Heart right ventricle (tissue), 16 donors: Measurements from ENCODE around the gene EHMT1. TPM values are rescaled to one million over a fixed set of nuclear protein-coding genes. Genes with fewer than 3 reads are reported as not detected.

ENCODE experiments used
- ATAC-seq, 8 donors: fragments of 200-7000 bp; cut with Tn5 transposase; one replicate each; pipeline ENCODE4 v1.9.1; 2020; ENCODE audit warnings: mild to moderate bottlenecking in 8 of 8, moderate library complexity in 8 of 8, moderate number of reproducible peaks in 1 of 8
- DNase-seq, 2 donors: peaks; one replicate each; pipeline ENCODE4 v3.0.0-alpha.2; 2020
- H3K27ac ChIP-seq, 10 donors: fragments of 200-600 bp; sonication (generic) in 2 of 10; one replicate each; pipeline versions ENCODE4 v1.5.0 to v1.8.0; 2020 to 2022; ENCODE audit warnings: mild to moderate bottlenecking in 3 of 10
- H3K27me3 ChIP-seq, 7 donors: fragments of 200-600 bp; one replicate each; pipeline ENCODE4 v1.8.0; 2021 to 2022; ENCODE audit warnings: mild to moderate bottlenecking in 2 of 7
- H3K36me3 ChIP-seq, 9 donors: fragments of 200-600 bp; sonication (generic) in 1 of 9; one replicate each; pipeline versions ENCODE4 v1.5.0 to v1.8.0; 2020 to 2022; ENCODE audit warnings: mild to moderate bottlenecking in 2 of 9
- H3K4me1 ChIP-seq, 9 donors: fragments of 200-600 bp; sonication (generic) in 1 of 9; one replicate each; pipeline versions ENCODE4 v1.5.0 to v1.8.0; 2020 to 2022; ENCODE audit warnings: mild to moderate bottlenecking in 4 of 9
- H3K4me3 ChIP-seq, 10 donors: fragments of 200-600 bp; sonication (generic) in 2 of 10; one replicate each; pipeline versions ENCODE4 v1.5.0 to v1.8.0; 2020 to 2022; ENCODE audit warnings: mild to moderate bottlenecking in 7 of 10, moderate library complexity in 2 of 10
- H3K9me3 ChIP-seq, 11 donors: fragments of 200-600 bp in 10 of 11; sonication (generic) in 2 of 11; one replicate each; pipeline versions ENCODE4 v1.5.0 to v1.8.0; 2013 to 2022; ENCODE audit warnings: mild to moderate bottlenecking in 2 of 11, control low read depth in 1 of 11, moderate library complexity in 1 of 11
- CTCF ChIP-seq, 9 donors: fragments of 200-600 bp; sonication (generic) in 2 of 9; IDR thresholded peaks; one replicate each; pipeline versions ENCODE4 v1.5.0 to v1.8.0; 2021 to 2022; ENCODE audit warnings: antibody characterized with exemption in 9 of 9, mild to moderate bottlenecking in 5 of 9, moderate library complexity in 1 of 9
- WGBS, 2 donors: extraction: QIAGEN DNeasy Blood & Tissue Kit; methylation state at CpG; one replicate each; pipeline ENCODE4 v1.1.7; 2013; ENCODE audit warnings: inconsistent platforms in 1 of 2; 5-methylcytosine and 5-hydroxymethylcytosine counted together
- intact Hi-C, 10 donors: fragments of 100-400 bp; cut with DNase I; formaldehyde crosslinking; loops; one replicate each; pipeline versions ENCODE4 v1.11.1 to v1.14.2; 2022
- polyA plus RNA-seq, 2 donors: library from polyadenylated mRNA; stranded (reverse); fragments of 200-250 nt; gene quantifications; one replicate each; pipeline ENCODE4 v1.2.3, GENCODE V29; 2013
- total RNA-seq, 10 donors: library from RNA; stranded (reverse); fragmentation: NEBNext Ultra II Directional in 3 of 10; extraction: Animal tissue kit (Norgen Biotek cat#: 25700) in 3 of 10; gene quantifications; one replicate each; pipeline versions ENCODE4 v1.2.1 to v1.2.4, GENCODE V29; 2021 to 2023
- donor health status: Arrhythmogenic right ventricular cardiomyopathy.
- donor health status: ischemic (EF 13 %, LVEDD 7.1; RV severe dilation, severe dysfunction).
- donor health status: healthy with polysubstance abuse.
- donor health status: DM: no; HTN: yes; CAD: no.
- donor health status: DM: no; HTN: no; CAD: no.
- donor health status: ischemic (EF 25% LVEDD 6.9; RV normal size, moderate dysfunction).
- donor health status: ischemic (EF 25% LVEDD 5.7; RV mildly dilated, moderate dysfunction).
- donor health status: healthy.
- donor health status: DM: yes; HTN: yes; CAD: no.
- donor health status: Ischemic cardiomyopathy.
- donor health status: ischemic (EF 35%, LVEDD 5.7; RV mildly dilated, moderate dysfunction).
- donor health status: nonischemic (EF 11% LVEDD 7.7; RV severe dilation, severe dysfunction).
- donor health status: DM: yes; HTN: yes; CAD: no.
- donor health status: PGD.
- donor health status: ischemic (EF 29% LVEDD 5.4; RV normal size, mild dysfunction).
- donor health status: nonischemic (EF 23%, LVEDD 6.1; RV moderate dilation, normal function).

Gene EHMT1
- total and polyA plus RNA-seq, 12 donors: 19.6 to 45.1 (median 31.1) TPM

- DNase-seq (no peak), ATAC-seq (peak in 2 of 8 donors; percentile 37 to 38)
- Histone ChIP-seq H3K4me1 (peaks cover 9 to 61% (median 48%) of the 10 kb centered on the region in 9 donors), H3K9me3 (no peaks in the 10 kb centered on the region), H3K4me3 (no peak overlapping the region), H3K27me3 (no peaks in the 10 kb centered on the region), H3K27ac (no peak overlapping the region), H3K36me3 (no peaks in the 10 kb centered on the region)
- WGBS, 2 donors: 87 to 90% methylated on average over 16 of the region's 16 CpGs
- TF ChIP-seq CTCF (IDR thresholded peaks at IDR 0.05): no peak
- intact Hi-C loops: no loop called here
These were observed 71.1 kb downstream of the EHMT1 start for GRCh38 chr9:137689745-137690529.

GRCh38 chr9:137690930-137691645 is 72.3 kb downstream of the EHMT1 start:
- no peaks in the 10 kb centered on the region for H3K9me3 ChIP-seq
- no peak overlapping the region for H3K4me3 ChIP-seq
- no peak for TF ChIP-seq CTCF (IDR thresholded peaks at IDR 0.05)
- 83 to 85% methylated on average over 6 of the region's 6 CpGs for whole genome bisulfite sequencing, 2 donors
- H3K27ac ChIP-seq: peak overlapping the region in 2 of 10 donors; percentile 1 to 37
- peaks cover 15 to 66% (median 58%) of the 10 kb centered on the region in 9 donors for H3K4me1 ChIP-seq
- ATAC-seq (peak in 3 of 8 donors; percentile 29 to 46 (median 35)), DNase-seq (no peak)
- H3K36me3 ChIP-seq: no peaks in the 10 kb centered on the region
- H3K27me3 ChIP-seq: no peaks in the 10 kb centered on the region
- intact Hi-C loops: no loop called here

DNA sequence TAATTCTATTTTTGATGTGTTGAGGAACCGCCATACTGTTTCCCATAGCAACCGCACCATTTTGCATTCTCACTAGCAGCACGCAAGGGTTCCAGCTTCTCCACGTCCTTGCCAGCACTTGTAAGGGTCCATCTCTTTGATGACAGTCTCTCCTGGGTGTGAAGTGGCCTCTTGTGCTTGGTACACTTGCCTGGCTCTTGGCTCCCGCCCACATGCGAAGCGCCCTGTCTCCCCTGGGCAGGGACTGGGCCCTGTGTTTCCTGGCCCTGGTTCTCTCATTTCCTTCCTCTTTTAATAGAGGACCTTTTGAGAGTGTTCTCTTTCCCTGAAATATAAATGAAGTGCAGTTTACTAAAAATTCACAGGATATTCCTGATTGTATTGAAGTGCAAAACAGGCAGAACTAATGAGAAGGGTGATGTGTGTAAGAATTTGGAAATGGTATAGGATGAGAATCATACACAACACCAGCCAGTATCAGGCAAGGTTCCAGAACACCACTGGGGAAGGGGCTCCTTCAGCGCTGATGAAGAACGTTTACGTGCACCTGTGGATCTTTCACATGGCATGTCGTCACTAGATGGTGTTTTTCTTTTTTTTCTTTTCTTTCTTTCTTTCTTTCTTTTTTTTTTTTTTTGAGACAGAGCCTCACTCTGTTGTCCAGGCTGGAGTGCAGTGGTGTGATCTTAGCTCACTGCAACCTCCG is 73.0 kb downstream of the EHMT1 start:
- Histone ChIP-seq H3K27ac (peak overlapping the region in 2 of 10 donors; percentile 1 to 37), H3K4me1 (peaks cover 15 to 71% (median 58%) of the 10 kb centered on the region in 9 donors), H3K4me3 (no peak overlapping the region), H3K36me3 (no peaks in the 10 kb centered on the region), H3K27me3 (no peaks in the 10 kb centered on the region), H3K9me3 (no peaks in the 10 kb centered on the region)
- 57 to 61% methylated on average over 12 of the region's 12 CpGs for WGBS, 2 donors
- DNase-seq: peak in 1 of 2 donors; percentile 55
- ATAC-seq: peak in 4 of 8 donors; percentile 34 to 70 (median 64)
- no peak for TF ChIP-seq CTCF (IDR thresholded peaks at IDR 0.05)
- intact Hi-C loops: no loop called here
